Measurements from ENCODE around the gene MZT2B.
"Not testable (repeated sequence)": the region's sequence is repeated elsewhere in the genome, so short reads cannot be mapped to it uniquely, and the experiment has no call there.

The MZT2B gene

GRCh38 chr2:130180404-130181324 is 1.4 kb upstream of the MZT2B start:
- not testable (repeated sequence) for DNase-seq

GRCh38 chr2:130181325-130181879 is 660 bp upstream of the MZT2B start, which contains the start of gene SMPD4:
SMPD4 (minus strand) TSS chr2:130181602; CDS start chr2:130176592, 5,010 bp downstream.
- peak; percentile 98 for DNase-seq

GRCh38 chr2:130182826-130183511 is 907 bp downstream of the MZT2B start:
- not testable (repeated sequence) for DNase-seq

- no peak for DNase-seq
Observed at GRCh38 chr2:130183512-130184373, 1.7 kb downstream of the MZT2B start.

GRCh38 chr2:130185436-130185835 is 3.4 kb downstream of the MZT2B start:
- no peak for DNase-seq

- DNase-seq, result no peak
Observed at GRCh38 chr2:130185896-130186295, 3.8 kb downstream of the MZT2B start.

- no peak for DNase-seq
Observed at GRCh38 chr2:130186391-130186790, 4.3 kb downstream of the MZT2B start.

- DNase-seq, result no peak
Observed at GRCh38 chr2:130187268-130187667, 5.2 kb downstream of the MZT2B start.

- not testable (repeated sequence) for DNase-seq
Observed at GRCh38 chr2:130187859-130188792, 6.1 kb downstream of the MZT2B start.

GRCh38 chr2:130188958-130189357 is 6.9 kb downstream of the MZT2B start:
- not testable (repeated sequence) for DNase-seq

- DNase-seq, result no peak
Observed at GRCh38 chr2:130190237-130190636, 8.2 kb downstream of the MZT2B start.

GRCh38 chr2:130191319-130191718 is 9.3 kb downstream of the MZT2B start:
- DNase-seq, result not testable (repeated sequence)

GRCh38 chr2:130192451-130192850 is 10.4 kb downstream of the MZT2B start:
- not testable (repeated sequence) for DNase-seq

- not testable (repeated sequence) for DNase-seq
Observed at GRCh38 chr2:130193824-130194223, 11.8 kb downstream of the MZT2B start.

GRCh38 chr2:130195089-130195635 is 13.1 kb downstream of the MZT2B start:
- DNase-seq, result not testable (repeated sequence)

- DNase-seq, result not testable (repeated sequence)
Observed at GRCh38 chr2:130196052-130196451, 14.0 kb downstream of the MZT2B start.

GRCh38 chr2:130198343-130198742 is 16.3 kb downstream of the MZT2B start, which contains the start of gene TUBA3E:
TUBA3E (minus strand) TSS chr2:130198439; CDS start chr2:130198360, 79 bp downstream.
- no peak for DNase-seq

GRCh38 chr2:130202518-130202917 is 20.5 kb downstream of the MZT2B start:
- DNase-seq, result not testable (repeated sequence)

GRCh38 chr2:130203150-130203549 is 21.1 kb downstream of the MZT2B start:
- DNase-seq, result not testable (repeated sequence)

GRCh38 chr2:130207051-130207450 is 25.0 kb downstream of the MZT2B start:
- DNase-seq, result not testable (repeated sequence)

- not testable (repeated sequence) for DNase-seq
Observed at GRCh38 chr2:130219147-130219546, 37.1 kb downstream of the MZT2B start.
